MG63 (cell line): ENCODE measurements around the gene ABHD15. TPM values are rescaled to one million over a fixed set of nuclear protein-coding genes. Genes with fewer than 3 reads are reported as not detected.

Experiments
- DNase-seq: peaks from one replicate; pipeline ENCODE4 v3.0.0-alpha.2; 2020
- H3K27me3 ChIP-seq: fragments of 250-450 bp; sonication (Bioruptor Pico); 2 replicates; pipeline ENCODE4 v1.5.1; 2020; ENCODE audit warnings: mild to moderate bottlenecking, moderate library complexity
- H3K36me3 ChIP-seq: fragments of 250-450 bp; sonication (Bioruptor Pico); 2 replicates; pipeline ENCODE4 v1.5.1; 2020; ENCODE audit warnings: mild to moderate bottlenecking, moderate library complexity
- H3K4me3 ChIP-seq: fragments of 250-450 bp; sonication (Bioruptor Pico); 2 replicates; pipeline ENCODE4 v1.5.1; 2020; ENCODE audit warnings: mild to moderate bottlenecking, moderate library complexity
- H3K9me3 ChIP-seq: fragments of 250-450 bp; sonication (Bioruptor Pico); 2 replicates; pipeline ENCODE4 v1.5.1; 2020; ENCODE audit warnings: mild to moderate bottlenecking, moderate library complexity
- total RNA-seq: library from RNA; depleted of rRNA; stranded (reverse); fragments of >200 nt; shearing (Covaris generic); gene quantifications from 2 replicates; pipeline ENCODE4 v1.2.3, GENCODE V29; 2014; ENCODE audit warnings: low replicate concordance; rRNA removed

Gene ABHD15, protein sequence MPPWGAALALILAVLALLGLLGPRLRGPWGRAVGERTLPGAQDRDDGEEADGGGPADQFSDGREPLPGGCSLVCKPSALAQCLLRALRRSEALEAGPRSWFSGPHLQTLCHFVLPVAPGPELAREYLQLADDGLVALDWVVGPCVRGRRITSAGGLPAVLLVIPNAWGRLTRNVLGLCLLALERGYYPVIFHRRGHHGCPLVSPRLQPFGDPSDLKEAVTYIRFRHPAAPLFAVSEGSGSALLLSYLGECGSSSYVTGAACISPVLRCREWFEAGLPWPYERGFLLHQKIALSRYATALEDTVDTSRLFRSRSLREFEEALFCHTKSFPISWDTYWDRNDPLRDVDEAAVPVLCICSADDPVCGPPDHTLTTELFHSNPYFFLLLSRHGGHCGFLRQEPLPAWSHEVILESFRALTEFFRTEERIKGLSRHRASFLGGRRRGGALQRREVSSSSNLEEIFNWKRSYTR
- 7.8 and 8.9 TPM in 2 replicates for total RNA-seq

DNA sequence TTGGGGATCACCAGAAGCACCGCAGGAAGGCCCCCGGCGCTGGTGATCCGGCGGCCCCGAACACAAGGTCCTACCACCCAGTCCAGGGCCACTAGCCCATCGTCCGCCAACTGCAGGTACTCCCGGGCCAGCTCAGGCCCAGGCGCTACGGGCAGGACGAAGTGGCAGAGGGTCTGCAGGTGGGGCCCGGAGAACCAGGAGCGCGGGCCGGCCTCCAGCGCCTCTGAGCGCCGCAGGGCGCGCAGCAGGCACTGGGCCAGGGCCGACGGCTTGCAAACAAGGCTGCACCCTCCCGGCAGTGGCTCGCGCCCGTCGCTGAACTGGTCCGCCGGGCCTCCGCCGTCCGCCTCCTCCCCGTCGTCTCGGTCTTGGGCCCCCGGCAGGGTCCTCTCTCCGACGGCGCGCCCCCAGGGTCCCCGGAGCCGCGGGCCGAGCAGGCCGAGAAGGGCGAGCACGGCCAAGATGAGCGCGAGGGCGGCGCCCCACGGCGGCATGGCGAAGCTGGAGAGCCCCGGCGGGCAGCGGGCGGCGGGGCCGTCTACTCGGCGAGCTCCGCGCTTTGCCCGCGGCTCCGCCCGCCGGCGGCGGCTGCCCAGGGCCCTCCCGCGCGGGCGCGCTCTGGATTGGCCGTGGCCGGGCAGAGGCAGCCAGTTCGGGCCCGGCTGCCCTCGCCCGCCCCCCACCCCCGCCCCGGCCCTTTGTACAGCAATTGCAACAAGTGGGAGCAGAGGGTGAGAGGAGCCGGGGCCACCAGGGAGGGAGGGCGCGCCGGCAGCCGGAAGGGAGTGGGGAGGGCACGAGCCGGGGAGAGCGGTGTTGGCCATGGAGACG lies at the start of gene ABHD15:
Gene ABHD15, minus strand, starts transcription at position 565 of the 831 bp plus-strand sequence. Its CDS starts 71 bp downstream, at position 494.
- DNase-seq, result peak; percentile 87
- no peaks in the 10 kb centered on the region for H3K27me3 ChIP-seq
- H3K9me3 ChIP-seq, result no peaks in the 10 kb centered on the region
- peak within 1 kb of the TSS; percentile 64 for H3K4me3 ChIP-seq
- H3K36me3 ChIP-seq, result no peaks in the 10 kb centered on the region

DNA sequence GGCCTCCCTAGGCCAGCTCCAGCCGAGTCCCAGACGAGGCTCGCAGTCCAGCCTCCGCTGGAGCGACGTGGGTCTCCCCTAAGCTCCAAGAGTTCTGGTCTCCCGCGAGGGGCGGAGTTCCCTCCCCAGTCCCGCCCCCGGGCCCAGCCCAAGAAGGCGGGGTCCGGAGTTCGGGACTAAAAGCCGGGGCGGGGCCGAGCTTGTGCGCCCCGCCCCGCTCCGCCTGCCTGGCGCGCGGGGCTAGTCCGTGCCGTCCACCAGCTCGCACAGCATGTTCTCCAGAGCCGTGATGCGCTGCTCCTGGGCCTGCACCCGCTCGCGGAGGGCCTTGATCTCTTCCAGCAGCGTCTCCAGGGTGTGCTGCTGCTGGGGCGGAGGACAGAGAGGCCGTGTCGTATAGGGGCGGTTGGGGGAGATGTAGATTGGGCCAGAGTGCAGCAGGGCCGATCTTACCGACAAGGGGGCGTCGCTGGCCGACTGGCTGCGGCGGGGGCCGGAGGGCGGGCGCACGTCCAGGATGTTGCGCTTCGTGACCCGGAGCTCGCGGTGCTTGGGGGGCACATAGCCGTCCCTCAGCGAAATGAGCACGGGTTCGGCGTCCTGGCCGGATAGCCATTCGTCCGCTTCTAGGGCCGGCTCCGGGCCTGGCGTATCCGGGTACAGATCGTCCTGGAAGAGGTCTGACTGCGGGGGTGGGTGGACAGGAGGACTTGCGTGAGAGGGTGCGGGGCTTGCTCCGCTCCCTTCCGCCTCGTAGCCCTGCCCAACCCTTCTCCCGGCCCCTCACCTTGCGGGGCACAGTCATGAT lies 48.9 kb upstream of the ABHD15 start:
- H3K4me3 ChIP-seq, result peak overlapping the region; percentile 8; the same call in 1 of the 2 replicates
- no peaks in the 10 kb centered on the region for H3K9me3 ChIP-seq
- DNase-seq, result peak; percentile 81
- no peaks in the 10 kb centered on the region for H3K27me3 ChIP-seq
- no peaks in the 10 kb centered on the region for H3K36me3 ChIP-seq

DNA sequence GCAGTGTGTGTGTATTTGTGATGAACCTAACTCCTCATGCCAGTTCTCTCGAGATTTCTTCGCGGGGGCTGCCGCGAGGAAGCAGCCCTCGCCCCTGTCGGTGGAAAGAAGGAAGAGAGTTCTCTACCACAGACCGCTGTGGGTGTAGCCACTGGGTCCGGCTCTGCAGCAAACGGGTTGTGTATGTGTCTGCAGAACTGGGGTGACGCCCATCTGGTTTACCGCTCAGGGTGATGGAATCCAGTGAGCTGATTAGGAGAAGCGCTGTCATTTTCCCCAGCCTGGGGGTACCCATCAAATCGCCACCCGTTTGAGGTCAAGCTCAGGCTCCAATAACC lies 48.2 kb upstream of the ABHD15 start:
- no peak for DNase-seq
- Histone ChIP-seq H3K36me3 (no peaks in the 10 kb centered on the region), H3K27me3 (no peaks in the 10 kb centered on the region), H3K4me3 (peak overlapping the region; percentile 8; the same call in 1 of the 2 replicates), H3K9me3 (no peaks in the 10 kb centered on the region)

DNA sequence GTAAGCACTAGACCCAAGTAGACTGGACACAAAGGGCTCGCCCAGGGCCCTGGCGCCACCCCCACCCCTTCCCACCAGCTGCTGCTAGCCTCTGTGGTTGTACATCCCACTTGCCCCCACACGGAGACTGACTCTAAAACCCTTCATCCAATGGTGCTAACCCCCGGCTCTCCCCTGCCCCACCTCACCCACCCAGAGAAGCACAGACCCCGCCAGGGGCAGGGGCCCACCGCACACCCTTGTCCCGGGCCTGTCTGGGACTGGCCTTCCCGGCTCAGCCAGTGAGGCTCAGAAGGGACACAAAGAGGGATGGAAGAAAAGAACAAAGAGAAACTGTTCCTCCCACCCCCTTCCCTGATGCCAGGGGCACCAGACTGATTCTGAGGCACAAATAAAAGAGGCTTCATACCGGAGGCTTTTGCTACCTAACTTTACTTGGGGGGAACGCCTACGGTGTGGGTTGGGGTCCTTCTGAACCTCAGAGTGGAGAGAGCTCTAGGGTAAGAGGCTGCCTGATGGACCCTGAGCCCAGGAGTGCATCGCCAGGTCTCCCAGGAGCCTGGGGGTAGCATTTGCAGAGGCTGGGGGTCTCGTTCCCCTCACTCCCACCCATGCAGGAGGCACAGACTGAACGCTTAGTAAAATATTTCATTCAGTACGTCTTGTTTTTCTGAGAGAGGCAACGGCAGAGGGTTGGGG lies 47.7 kb upstream of the ABHD15 start:
- Histone ChIP-seq H3K9me3 (no peaks in the 10 kb centered on the region), H3K36me3 (no peaks in the 10 kb centered on the region), H3K27me3 (no peaks in the 10 kb centered on the region), H3K4me3 (no peak overlapping the region)
- no peak for DNase-seq

DNA sequence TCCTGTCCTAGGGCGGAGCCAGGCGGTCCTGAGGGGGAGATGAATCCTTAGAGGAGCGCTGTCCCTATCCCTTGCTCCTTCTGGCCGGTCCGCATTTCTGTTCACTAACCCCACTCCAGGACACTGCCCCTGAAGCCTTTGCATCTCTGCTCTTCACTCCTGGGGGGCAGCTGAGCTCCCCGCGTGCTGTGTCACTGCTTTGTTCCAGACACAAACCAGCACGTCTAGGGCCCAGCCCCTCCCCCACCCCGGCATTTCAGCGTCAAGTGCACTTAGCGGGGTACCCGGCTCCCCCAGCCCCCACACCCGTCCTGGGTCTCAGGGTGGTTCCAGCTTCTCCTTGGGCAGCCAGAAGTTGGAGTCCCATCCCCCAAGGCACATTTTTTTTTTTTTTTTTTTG lies 47.0 kb upstream of the ABHD15 start:
- no peak overlapping the region for H3K4me3 ChIP-seq
- H3K27me3 ChIP-seq, result no peaks in the 10 kb centered on the region
- no peaks in the 10 kb centered on the region for H3K9me3 ChIP-seq
- no peak for DNase-seq
- H3K36me3 ChIP-seq, result no peaks in the 10 kb centered on the region

DNA sequence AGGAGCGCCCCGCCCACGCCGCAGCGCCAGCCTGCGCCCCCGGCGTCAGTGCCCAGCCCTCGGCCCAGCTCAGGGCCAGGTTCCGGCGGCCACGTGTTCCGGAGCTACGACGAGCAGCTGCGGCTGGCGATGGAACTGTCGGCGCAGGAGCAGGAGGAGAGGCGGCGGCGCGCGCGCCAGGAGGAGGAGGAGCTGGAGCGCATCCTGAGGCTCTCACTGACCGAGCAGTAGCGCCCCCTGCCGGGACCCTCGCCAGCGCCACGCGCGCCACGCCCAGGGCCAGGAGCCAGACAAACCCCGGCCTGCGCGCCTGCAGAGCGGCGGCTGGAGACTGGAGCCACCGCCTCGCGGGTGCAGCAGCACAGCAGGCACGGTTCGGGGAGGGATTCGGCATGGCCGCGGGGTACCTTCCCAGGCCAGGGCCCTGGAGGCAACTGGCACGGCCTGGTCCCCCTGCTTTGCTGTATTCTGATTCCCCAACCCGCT lies 46.6 kb upstream of the ABHD15 start:
- no peak for DNase-seq
- no peak overlapping the region for H3K4me3 ChIP-seq

DNA sequence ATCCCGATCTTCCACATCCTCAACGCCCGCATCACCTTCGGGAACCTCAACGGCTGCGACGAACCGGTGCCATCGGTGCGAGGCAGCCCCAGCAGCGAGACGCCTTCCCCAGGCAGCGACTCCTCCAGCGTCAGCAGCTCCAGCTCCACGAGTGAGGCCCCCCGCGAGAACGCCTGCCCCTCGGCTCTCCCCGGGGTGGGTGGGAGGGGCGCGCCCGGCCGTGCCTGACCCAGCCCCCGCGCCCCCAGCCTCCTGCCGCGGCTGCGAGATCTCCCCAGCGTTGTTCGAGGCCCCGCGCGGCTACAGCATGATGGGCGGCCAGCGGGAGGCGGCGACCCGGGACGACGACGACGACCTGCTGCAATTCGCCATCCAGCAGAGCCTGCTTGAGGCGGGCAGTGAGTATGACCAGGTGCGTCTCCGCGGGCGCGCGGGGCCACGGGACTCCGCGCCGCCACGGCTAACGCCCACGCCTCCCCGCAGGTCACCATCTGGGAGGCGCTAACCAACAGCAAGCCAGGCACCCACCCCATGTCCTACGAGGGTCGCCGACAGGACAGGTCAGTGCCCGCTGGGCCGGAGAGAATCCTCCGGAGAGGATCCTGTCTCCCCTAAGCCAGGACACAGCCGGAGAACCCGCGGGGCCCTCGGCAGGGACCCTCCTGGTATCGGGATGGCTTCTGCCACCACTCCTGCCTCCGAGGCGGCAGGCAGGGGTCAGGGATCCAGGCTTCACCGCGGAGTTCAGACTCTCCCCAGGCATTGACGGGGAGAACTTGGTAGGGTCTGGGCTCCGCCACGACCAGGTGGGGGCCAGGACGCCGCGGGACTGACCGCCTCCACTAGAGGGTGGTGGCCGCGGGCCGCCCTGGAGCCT lies 45.8 kb upstream of the ABHD15 start:
- Histone ChIP-seq H3K9me3 (no peaks in the 10 kb centered on the region), H3K4me3 (no peak overlapping the region), H3K36me3 (no peaks in the 10 kb centered on the region), H3K27me3 (no peaks in the 10 kb centered on the region)
- no peak for DNase-seq

More for the DNA sequence above, 46.6 kb upstream of the ABHD15 start:
- no peaks in the 10 kb centered on the region for H3K27me3 ChIP-seq
- no peaks in the 10 kb centered on the region for H3K9me3 ChIP-seq
- no peaks in the 10 kb centered on the region for H3K36me3 ChIP-seq

DNA sequence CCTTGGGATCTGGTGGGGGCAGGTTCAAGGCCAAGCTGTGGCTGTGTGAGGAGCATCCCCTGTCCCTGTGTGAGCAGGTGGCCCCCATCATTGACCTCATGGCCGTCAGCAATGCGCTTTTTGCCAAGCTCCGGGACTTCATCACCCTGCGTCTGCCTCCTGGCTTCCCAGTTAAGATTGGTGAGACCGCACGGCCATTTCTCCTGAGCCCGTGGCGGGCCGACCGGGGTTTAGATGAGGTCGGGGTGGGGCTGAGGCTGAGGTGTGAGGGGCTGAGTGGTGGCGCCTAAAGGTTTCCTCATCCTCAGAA lies 45.2 kb upstream of the ABHD15 start:
- Histone ChIP-seq H3K27me3 (no peaks in the 10 kb centered on the region), H3K4me3 (no peak overlapping the region), H3K9me3 (no peaks in the 10 kb centered on the region), H3K36me3 (no peaks in the 10 kb centered on the region)
- DNase-seq, result no peak

DNA sequence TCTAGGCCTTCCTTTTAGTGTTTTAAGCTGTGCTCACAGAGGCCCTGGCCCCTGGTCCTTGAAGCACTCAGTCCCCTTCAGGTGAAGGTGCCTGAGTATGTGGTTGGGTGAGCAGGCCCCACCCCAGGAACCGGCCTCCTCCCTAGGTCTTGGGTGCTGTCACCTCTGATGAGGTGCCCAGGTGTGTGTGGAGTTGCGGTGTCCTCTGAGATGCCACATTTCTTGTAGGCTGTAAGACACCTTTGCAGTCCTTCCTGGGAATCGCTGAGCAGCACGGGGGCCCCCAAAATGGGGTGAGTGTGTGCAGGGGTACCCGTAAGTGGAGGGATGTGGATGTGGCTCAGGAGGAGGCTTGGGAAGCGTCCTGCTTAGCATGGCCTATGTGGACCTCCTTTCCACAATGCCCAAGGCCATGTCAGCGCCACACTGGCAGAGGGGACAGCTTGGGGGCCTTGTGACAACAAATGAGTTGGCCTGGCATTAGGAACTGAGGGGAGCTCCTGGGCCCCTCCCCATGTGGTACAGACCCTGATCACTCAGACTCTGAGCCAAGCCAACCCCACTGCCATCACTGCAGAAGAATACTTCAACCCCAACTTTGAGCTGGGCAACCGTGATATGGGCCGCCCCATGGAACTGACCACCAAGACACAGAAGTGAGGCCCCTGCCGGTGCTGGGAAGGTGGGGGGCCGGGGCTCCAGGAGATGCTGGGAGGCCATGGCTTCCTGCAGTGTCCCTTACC lies 44.7 kb upstream of the ABHD15 start:
- DNase-seq, result no peak
- Histone ChIP-seq H3K36me3 (no peaks in the 10 kb centered on the region), H3K4me3 (no peak overlapping the region), H3K27me3 (no peaks in the 10 kb centered on the region), H3K9me3 (no peaks in the 10 kb centered on the region)

DNA sequence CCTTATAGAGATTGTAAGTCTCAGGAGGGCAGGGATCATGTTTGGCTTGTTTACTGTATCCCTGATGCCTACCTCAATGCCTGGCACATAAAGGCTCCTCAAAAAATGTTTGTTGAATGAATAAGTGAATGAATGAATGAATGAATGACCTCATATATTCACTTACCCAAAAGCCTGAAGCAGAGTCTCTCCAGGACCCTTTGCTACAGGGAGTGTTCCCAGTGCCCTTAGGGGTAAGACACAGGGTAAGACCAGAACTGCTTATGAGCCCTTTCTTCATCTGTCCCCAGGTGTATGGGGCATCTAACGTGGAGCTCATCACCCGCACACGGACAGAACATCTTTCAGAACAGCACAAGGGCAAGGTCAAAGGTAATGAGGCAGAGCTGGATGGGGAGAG lies 43.6 kb upstream of the ABHD15 start:
- H3K27me3 ChIP-seq, result no peaks in the 10 kb centered on the region
- no peak for DNase-seq
- H3K4me3 ChIP-seq, result no peak overlapping the region
- H3K36me3 ChIP-seq, result no peaks in the 10 kb centered on the region
- no peaks in the 10 kb centered on the region for H3K9me3 ChIP-seq

DNA sequence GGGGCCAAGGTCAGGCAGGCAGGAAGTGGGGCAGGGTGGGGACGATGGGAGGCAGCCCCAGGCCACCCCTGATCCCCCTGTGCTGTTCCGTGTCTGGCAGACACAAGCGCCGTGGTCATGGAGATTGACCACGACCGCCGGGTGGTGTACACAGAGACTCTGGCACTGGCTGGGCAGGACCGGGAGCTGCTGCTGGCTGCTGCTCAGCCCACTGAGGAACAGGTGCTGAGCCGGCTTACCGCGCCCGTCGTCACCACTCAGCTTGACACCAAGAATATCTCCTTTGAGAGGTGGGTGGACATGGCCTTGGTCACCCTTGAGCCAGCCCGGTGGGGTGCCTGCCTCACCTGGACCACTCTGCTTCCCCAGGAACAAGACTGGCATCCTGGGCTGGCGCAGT lies 42.1 kb upstream of the ABHD15 start:
- H3K36me3 ChIP-seq, result no peaks in the 10 kb centered on the region
- H3K27me3 ChIP-seq, result no peaks in the 10 kb centered on the region
- no peaks in the 10 kb centered on the region for H3K9me3 ChIP-seq
- no peak overlapping the region for H3K4me3 ChIP-seq
- no peak for DNase-seq

DNA sequence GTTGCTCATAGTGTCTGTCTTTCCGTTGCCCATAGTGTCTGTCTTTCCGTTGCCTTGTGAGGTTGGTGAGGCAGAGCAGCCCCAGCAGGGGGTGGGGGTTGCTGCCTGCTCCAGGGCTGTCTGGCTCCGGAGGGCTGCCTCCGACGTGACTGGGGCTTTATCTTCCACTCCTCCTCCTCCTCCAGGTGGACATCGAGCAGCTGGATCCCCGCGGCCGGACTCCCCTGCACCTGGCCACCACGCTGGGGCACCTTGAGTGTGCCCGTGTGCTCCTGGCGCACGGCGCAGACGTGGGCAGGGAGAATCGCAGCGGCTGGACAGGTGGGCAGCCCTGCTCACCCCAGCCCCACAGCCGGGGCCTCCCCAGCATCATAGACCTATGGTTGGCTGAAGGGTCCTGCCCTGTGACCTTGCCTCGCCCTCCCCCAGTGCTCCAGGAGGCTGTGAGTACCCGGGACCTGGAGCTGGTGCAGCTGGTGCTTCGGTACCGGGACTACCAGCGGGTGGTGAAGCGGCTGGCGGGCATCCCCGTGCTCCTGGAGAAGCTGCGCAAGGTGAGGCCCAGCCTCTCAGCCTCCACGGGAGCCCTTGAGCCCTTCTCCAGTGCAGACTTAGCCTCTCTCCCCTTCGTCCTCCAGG lies 40.8 kb upstream of the ABHD15 start:
- DNase-seq, result no peak
- H3K4me3 ChIP-seq, result no peak overlapping the region
- no peaks in the 10 kb centered on the region for H3K36me3 ChIP-seq
- no peaks in the 10 kb centered on the region for H3K27me3 ChIP-seq
- no peaks in the 10 kb centered on the region for H3K9me3 ChIP-seq

DNA sequence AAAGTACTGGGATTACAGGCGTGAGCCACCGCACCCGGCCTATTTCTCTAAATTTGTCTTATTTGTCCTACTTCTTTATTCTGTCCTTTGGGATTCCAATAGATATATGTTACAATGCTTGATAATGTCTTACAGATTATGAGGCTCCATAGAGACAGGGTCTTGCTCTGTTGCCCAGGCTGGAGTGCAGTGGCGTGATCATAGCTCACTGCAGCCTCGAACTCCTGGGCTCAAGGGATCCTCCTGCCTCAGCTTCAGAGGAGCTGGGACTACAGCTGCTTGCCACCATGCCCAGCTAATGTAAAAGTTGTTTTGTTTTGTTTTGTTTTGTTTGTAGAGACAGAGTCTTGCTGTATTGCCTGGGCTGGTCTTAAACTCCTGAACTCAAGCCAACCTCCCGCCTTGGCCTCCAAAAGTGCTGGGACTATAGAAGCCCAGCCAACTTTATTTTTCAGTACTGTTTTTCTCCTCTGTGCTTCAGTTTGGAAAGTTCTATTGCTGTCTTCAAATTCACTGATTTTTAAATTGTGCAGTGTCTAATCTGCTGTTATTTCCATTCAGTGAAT lies 36.4 kb upstream of the ABHD15 start:
- Histone ChIP-seq H3K36me3 (no peaks in the 10 kb centered on the region), H3K4me3 (no peak overlapping the region), H3K9me3 (no peaks in the 10 kb centered on the region), H3K27me3 (no peaks in the 10 kb centered on the region)
- no peak for DNase-seq
